ENCODE data around the gene FNBP1.

The FNBP1 gene

GRCh38 chr9:129885018-129885669, 157.8 kb downstream of the FNBP1 start:
- no peak for TF ChIP-seq ZNF70 (CRISPR knock-in tag; IDR thresholded peaks at IDR 0.05)
- TF ChIP-seq, protein P1, sequence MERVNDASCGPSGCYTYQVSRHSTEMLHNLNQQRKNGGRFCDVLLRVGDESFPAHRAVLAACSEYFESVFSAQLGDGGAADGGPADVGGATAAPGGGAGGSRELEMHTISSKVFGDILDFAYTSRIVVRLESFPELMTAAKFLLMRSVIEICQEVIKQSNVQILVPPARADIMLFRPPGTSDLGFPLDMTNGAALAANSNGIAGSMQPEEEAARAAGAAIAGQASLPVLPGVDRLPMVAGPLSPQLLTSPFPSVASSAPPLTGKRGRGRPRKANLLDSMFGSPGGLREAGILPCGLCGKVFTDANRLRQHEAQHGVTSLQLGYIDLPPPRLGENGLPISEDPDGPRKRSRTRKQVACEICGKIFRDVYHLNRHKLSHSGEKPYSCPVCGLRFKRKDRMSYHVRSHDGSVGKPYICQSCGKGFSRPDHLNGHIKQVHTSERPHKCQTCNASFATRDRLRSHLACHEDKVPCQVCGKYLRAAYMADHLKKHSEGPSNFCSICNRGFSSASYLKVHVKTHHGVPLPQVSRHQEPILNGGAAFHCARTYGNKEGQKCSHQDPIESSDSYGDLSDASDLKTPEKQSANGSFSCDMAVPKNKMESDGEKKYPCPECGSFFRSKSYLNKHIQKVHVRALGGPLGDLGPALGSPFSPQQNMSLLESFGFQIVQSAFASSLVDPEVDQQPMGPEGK (CRISPR knock-in tag; IDR thresholded peaks at IDR 0.05; ENCODE audit: borderline replicate concordance): no peak
- TF ChIP-seq BACH2 (CRISPR knock-in tag; IDR thresholded peaks at IDR 0.05; ENCODE audit: borderline replicate concordance): no peak
- no peak for TF ChIP-seq TCF4 (CRISPR knock-in tag; IDR thresholded peaks at IDR 0.05; ENCODE audit: borderline replicate concordance)
- TF ChIP-seq TOX (CRISPR knock-in tag; IDR thresholded peaks at IDR 0.05; ENCODE audit: borderline replicate concordance): no peak
- peak; percentile 8 for ATAC-seq

- no peak for TF ChIP-seq BACH2 (CRISPR knock-in tag; IDR thresholded peaks at IDR 0.05; ENCODE audit: borderline replicate concordance)
- TF ChIP-seq RARB (CRISPR knock-in tag; IDR thresholded peaks at IDR 0.05): no peak
- TF ChIP-seq, protein P1 (CRISPR knock-in tag; IDR thresholded peaks at IDR 0.05; ENCODE audit: borderline replicate concordance): no peak
- TF ChIP-seq ZNF8 (CRISPR knock-in tag; IDR thresholded peaks at IDR 0.05): no peak
- TF ChIP-seq OSR1 (CRISPR knock-in tag; IDR thresholded peaks at IDR 0.05): no peak
- no peak for TF ChIP-seq CSRNP3 (CRISPR knock-in tag; IDR thresholded peaks at IDR 0.05)
- peak; percentile 88 for ATAC-seq
Measured at GRCh38 chr9:129884220-129885017, 158.6 kb downstream of the FNBP1 start.

- TF ChIP-seq, protein P2, sequence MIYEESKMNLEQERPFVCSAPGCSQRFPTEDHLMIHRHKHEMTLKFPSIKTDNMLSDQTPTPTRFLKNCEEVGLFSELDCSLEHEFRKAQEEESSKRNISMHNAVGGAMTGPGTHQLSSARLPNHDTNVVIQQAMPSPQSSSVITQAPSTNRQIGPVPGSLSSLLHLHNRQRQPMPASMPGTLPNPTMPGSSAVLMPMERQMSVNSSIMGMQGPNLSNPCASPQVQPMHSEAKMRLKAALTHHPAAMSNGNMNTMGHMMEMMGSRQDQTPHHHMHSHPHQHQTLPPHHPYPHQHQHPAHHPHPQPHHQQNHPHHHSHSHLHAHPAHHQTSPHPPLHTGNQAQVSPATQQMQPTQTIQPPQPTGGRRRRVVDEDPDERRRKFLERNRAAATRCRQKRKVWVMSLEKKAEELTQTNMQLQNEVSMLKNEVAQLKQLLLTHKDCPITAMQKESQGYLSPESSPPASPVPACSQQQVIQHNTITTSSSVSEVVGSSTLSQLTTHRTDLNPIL (CRISPR knock-in tag; IDR thresholded peaks at IDR 0.05; ENCODE audit: low read depth): no peak
- no peak for TF ChIP-seq ISL1 (CRISPR knock-in tag; IDR thresholded peaks at IDR 0.05)
- no peak for TF ChIP-seq TOX (CRISPR knock-in tag; IDR thresholded peaks at IDR 0.05; ENCODE audit: borderline replicate concordance)
- no peak for TF ChIP-seq CSDC2 (CRISPR knock-in tag; IDR thresholded peaks at IDR 0.05)
- no peak for TF ChIP-seq ZNF70 (CRISPR knock-in tag; IDR thresholded peaks at IDR 0.05)
- ATAC-seq: no peak
Measured at GRCh38 chr9:129881547-129882324, 161.3 kb downstream of the FNBP1 start.

GRCh38 chr9:129880654-129881546, 162.1 kb downstream of the FNBP1 start:
- ATAC-seq: no peak
- TF ChIP-seq ZFP3 (CRISPR knock-in tag; IDR thresholded peaks at IDR 0.05) (no peak), TOX (CRISPR knock-in tag; IDR thresholded peaks at IDR 0.05; ENCODE audit: borderline replicate concordance) (no peak), ESRRG (CRISPR knock-in tag; IDR thresholded peaks at IDR 0.05) (no peak), ARNTL (CRISPR knock-in tag; IDR thresholded peaks at IDR 0.05; ENCODE audit: borderline replicate concordance, low read depth) (no peak), SNAI2 (CRISPR knock-in tag; IDR thresholded peaks at IDR 0.05) (no peak), BACH2 (CRISPR knock-in tag; IDR thresholded peaks at IDR 0.05; ENCODE audit: borderline replicate concordance) (no peak), ZNF8 (CRISPR knock-in tag; IDR thresholded peaks at IDR 0.05) (no peak)
- TF ChIP-seq, protein P3, sequence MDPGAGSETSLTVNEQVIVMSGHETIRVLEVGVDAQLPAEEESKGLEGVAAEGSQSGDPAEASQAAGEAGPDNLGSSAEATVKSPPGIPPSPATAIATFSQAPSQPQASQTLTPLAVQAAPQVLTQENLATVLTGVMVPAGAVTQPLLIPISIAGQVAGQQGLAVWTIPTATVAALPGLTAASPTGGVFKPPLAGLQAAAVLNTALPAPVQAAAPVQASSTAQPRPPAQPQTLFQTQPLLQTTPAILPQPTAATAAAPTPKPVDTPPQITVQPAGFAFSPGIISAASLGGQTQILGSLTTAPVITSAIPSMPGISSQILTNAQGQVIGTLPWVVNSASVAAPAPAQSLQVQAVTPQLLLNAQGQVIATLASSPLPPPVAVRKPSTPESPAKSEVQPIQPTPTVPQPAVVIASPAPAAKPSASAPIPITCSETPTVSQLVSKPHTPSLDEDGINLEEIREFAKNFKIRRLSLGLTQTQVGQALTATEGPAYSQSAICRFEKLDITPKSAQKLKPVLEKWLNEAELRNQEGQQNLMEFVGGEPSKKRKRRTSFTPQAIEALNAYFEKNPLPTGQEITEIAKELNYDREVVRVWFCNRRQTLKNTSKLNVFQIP (CRISPR knock-in tag; IDR thresholded peaks at IDR 0.05; ENCODE audit: borderline replicate concordance, low read depth): no peak
- TF ChIP-seq, protein P1 (CRISPR knock-in tag; IDR thresholded peaks at IDR 0.05; ENCODE audit: borderline replicate concordance): no peak

Measured in SK-N-SH treated with all-trans-retinoic acid at 6 μM for 48 hours (cell line).